ENCODE results near the gene CHAF1A.

Gene CHAF1A

GRCh38 chr19:4379383-4380253 lies 22.8 kb upstream of the CHAF1A start:
- no peak for DNase-seq

DNA sequence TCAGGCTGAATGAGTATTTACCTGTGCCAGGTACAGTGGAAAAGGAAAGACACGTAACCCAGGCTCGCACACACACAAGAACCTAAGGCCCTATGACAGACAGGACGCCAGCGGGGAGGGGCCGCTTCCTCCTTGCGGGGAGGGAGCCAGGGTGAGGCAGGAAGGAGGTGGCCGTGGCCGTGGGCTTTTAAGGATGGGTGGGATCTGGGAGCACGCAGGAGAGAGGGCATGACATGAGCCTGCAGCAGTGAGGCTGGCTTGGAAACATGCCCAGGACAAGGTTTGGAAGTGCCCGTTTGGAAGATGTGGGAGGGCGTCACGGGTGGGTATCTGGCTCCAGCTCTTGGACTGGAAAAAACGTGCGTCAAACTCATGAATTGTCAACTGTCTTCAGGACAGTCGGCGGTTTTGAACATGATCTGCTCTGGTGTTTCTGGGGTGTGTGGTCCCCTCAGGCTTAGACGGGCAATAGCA lies 22.1 kb upstream of the CHAF1A start:
- no peak for DNase-seq

DNA sequence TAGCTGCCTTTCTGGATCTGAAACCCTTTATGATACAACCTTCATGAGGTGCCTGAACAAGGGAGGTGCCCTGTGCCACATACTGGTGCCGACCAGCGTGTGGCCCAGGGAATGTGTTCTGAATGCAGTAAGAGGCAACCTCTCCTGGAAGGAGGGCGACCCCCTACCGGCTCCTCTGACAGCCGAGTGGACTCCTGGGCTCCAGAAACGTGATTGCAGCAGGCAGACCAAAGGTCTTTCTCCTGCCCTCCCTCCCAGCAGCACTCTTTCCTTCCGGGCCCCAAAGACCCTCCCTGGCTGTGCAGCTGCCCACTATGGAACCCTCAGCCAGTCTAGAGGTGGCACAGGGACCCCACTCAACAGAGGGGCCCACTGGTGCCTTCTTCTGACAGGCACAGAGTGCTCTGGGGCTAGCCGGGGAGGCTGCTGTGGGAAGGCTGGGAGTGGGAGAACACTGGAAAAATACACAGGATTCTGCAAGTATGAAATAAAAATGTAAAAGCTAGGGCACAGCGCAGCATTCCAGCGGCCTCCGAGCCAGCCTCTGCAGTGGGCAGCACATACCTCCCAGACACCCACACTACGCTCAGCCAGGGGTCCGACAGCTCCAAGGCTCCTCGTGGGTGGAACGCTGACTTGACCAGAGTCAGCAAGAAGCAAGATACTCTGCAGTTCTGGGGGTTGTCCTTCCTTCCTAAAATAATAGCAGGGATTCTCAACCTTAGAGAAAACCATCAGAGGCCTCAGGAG lies 17.0 kb upstream of the CHAF1A start:
- no peak for DNase-seq

DNA sequence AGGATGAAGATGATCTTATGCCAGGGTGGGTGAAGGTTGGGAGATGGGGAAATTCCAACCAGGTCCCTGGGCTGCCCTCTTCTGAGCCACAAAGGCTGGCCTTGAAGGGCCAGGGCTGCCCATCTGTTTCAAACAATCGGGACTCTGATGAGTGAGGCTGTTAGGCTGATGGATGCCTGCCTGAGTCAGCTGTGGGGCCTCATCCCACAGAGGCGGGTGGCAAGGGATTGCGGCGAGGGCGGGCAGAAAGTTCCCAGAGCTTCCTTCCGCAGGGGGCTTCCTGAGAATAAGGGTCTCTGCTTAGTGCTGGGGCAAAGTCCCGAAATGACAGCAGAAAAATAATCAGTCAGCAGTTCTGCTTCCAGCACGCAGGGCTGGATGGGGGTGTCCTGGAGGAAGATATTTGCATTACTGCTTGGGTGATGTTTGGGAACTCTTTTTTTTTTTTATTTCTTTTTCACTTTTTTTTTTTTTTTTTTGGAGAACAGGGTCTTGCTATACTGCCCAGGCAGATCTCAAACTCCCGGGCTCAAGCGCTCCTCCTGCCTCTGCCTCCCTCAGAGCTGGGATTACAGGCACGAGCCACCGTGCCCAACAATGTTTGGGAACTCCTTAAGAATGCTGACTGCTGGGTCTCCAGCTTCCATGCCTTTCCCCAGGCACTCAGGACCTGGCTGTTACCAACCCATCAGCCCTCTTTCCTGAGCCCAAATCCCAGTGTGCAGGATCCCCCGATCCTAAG lies 16.2 kb upstream of the CHAF1A start:
- peak; percentile 24 to 56 for DNase-seq

GRCh38 chr19:4388337-4389063 lies 13.9 kb upstream of the CHAF1A start:
- peak in 1 of 2 donors; percentile 9 for DNase-seq

- DNase-seq = no peak
Measured at GRCh38 chr19:4389064-4389375, 13.4 kb upstream of the CHAF1A start.

DNA sequence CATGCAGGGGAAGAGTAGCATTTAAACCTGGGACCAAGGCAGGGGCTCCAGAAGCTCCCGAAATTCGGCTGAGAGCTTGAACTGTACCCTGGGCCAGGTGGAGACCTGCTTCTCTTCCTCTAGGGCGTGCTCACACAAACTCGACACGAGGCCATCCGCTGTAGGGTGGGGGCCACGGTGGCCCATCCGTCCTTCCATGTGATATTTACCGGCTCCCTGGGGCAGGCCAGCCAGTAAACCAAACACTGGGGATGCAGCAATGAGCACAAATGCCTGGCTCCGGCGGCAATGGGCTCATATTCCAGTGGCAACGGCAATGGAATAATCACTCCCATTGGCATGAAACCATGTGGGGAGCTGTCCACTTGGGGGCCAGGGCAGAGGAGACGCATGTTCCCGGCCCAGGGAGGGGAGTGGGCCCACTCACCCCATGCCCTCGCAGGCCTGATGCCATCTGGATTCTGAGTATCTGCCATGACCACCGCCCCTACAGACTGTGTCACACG lies 12.9 kb upstream of the CHAF1A start:
- no peak for DNase-seq

GRCh38 chr19:4390017-4390566 lies 12.3 kb upstream of the CHAF1A start:
- DNase-seq = peak in 1 of 2 donors; percentile 16

GRCh38 chr19:4390567-4391305 lies 11.7 kb upstream of the CHAF1A start:
- DNase-seq = no peak

GRCh38 chr19:4391306-4391693 lies 11.1 kb upstream of the CHAF1A start:
- no peak for DNase-seq

DNA sequence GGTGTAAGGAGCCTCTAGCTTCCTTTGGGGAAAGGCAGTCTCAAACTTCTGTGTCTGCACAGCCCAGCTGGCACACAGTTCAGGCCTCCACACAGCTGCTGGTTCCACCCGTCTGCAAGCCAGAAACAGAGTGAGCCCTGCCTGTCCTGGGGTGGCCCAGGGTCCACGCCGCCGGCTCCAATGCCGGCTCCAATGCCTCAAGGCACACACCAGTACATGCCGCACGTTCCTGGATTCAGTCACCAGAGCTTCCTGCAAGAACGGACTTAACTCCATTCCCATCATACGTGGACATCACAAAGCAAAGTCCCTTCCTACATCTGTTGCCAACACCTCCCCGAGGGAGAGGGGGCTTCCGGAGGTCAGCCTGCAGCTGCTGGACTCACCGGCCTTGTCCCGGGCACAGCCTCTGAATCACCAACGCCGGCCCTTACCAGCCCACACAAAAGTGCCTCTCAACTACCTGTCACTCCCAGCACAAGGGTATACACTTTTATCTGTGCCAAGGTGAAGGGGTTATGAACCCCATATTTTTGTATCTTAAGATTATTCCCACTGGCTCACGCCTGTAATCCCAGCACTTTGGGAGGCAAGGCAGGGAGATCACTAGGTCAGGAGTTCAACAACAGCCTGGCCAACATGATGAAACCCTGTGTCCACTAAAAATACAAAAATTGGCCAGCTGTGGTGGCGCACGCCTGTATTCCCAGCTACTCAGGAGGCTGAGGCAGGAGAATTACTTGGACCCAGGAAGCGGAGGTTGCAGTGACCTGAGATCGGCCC lies 10.5 kb upstream of the CHAF1A start:
- DNase-seq = no peak

- DNase-seq = peak in 1 of 2 donors; percentile 10
Measured at GRCh38 chr19:4393947-4394590, 8.4 kb upstream of the CHAF1A start.

DNA sequence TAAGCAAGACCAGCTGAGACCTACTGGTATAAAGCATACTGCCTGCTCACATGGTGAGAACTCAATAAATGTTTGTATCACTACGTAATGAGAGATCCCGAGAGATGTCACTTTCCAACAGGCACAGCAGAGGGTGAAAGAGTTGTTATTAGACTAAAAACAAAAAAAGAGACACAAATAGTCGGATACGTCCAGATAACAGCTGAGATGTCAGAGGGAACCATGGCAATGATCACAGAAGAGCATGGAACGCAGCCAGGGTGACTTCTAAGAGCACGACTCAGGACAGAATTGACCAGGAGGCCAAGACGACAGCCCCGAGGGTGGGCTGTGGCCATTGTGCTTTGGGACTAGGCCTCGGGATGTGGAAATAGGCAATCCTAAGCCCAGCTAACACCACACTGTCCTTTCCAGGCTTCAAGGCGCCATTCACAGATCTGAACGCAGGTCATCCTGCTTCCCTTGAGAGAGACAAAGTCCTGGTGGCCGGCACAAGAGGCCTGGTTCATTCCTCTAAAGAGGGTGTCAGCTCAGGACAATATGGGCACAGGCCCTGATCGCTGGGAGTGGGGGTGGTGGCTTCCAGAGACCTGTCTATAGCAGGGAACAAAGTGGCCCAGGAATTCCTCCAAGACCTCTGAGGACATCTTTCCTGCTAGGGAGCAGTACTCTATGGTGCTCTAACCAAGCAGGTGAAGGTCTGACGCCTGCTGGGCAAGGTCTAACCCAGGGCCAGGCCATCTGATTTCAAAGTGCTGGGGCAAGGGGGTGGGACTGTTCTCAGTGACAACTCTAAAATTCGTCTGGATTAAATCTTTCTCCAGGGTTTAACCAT lies 5.3 kb upstream of the CHAF1A start:
- DNase-seq = no peak

GRCh38 chr19:4399812-4400134 lies 2.7 kb upstream of the CHAF1A start:
- DNase-seq = peak in 1 of 2 donors; percentile 5

DNA sequence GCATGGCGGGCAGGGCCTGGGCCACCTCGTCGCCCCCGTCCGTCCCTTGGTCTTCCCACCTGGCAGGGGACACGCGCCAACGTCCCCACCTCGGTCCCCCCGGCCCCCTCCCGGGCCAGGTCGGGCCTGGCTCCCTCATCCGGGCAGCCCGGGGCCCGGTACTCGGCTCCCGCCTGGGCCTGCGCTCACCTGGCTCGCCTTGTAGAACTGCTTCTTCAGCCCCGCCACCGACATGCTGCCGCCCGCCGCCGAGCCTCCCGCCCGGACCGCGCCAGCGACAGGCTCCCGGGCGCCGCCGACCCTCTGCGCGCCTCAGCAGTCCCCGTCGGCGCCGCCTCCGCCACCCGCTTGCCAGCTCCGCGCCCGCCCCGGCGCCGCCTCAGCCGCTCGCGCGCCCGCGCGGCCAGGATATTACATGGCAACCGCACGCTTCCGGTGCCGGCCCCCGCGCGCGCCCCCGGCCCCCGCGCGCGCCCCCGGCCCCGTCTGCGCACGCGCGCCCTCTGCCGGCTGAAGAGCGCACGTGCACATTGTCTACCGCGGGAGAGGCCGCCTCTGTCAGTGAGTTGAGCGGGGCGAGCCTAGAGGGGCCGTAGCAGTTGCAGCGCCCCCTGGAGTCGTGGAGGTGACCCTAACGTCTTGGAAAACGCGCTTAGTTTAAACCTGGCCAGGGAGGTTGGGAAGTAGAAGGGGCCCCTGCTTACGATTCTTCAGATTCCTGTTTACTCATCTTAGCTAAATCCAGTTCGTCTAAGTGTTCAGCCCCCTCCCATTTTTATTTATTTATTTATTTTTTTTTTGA lies 2.1 kb upstream of the CHAF1A start, which contains the start of gene SH3GL1:
TSS of gene SH3GL1 (minus strand) at position 413 of the 802 bp plus-strand sequence. CDS start at position 234, 179 bp downstream.
- DNase-seq = peak; percentile 90 to 92

- DNase-seq = no peak
Measured at GRCh38 chr19:4401769-4402170, 670 bp upstream of the CHAF1A start.

DNA sequence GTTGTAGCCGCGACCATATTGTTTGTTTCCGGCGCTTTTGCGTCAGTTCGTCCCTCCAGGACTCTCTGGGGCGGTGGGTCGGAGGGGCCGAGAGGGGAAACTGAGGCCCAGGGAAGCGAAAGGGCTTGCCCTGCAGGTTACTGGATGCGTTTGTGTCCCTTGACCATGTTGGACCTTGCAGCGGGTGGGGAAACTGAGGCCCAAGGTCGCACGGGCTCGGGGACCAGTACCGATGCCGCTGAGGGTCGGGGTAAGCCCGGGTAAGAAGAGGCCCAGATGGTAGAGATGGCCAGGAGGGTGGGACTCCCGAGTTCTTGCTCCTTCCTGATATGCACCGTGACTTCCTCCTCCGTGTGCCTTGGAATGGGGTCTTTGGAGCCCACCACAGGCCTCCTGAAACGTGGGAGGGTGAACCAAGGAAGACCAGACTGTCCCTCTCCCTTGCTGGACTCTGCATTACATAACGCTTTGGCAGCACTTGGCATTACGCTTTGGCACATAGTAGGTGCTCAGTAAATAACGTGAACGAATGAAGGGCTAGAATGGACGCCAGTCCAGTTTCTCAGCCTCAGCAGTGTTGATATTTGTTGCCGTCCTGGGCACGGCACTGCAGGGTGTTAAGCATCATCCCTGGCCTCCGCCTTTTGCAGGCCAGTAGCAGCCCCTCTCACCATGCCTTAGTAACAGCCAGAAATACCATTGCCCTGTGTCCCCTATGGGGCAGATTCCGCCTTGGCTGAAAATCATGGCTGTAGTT lies 743 bp downstream of the CHAF1A start:
- no peak for DNase-seq

Data from hippocampal formation (tissue), 2 donors.